Hepatocyte (in vitro differentiated cells): ENCODE measurements around the gene UGT1A4. TPM values are rescaled to one million over a fixed set of nuclear protein-coding genes. Genes with fewer than 3 reads are reported as not detected.

Experiments used
- DNase-seq: peaks from one replicate; pipeline ENCODE4 v3.0.0-alpha.2; 2016; ENCODE audit warnings: low spot score
- H2AFZ ChIP-seq: fragments of 200-600 bp; sonication (generic); 2 replicates; pipeline ENCODE4 v1.6.0; 2016; ENCODE audit warnings: antibody characterized with exemption, mild to moderate bottlenecking
- H3K27ac ChIP-seq: fragments of 200-600 bp; sonication (generic); 2 replicates; pipeline ENCODE4 v1.5.1; 2016; ENCODE audit warnings: mild to moderate bottlenecking
- H3K27me3 ChIP-seq: fragments of 200-600 bp; sonication (generic); 2 replicates; pipeline ENCODE4 v1.6.1; 2016
- H3K36me3 ChIP-seq: fragments of 200-600 bp; sonication (generic); replicated peaks from 2 replicates; pipeline ENCODE4 v1.5.1; 2016; ENCODE audit warnings: low read depth; ENCODE audit not compliant: insufficient read depth
- H3K4me1 ChIP-seq: fragments of 200-600 bp; sonication (generic); 2 replicates; pipeline ENCODE4 v1.5.1; 2016; ENCODE audit warnings: mild to moderate bottlenecking, moderate library complexity; ENCODE audit not compliant: insufficient read depth
- H3K4me2 ChIP-seq: fragments of 200-600 bp; sonication (generic); 2 replicates; pipeline ENCODE4 v1.6.0; 2016
- H3K4me3 ChIP-seq: fragments of 200-600 bp; sonication (generic); 2 replicates; pipeline ENCODE4 v1.5.1; 2016; ENCODE audit warnings: mild to moderate bottlenecking
- H3K79me2 ChIP-seq: fragments of 200-600 bp; sonication (generic); 2 replicates; pipeline ENCODE4 v1.6.0; 2017; ENCODE audit warnings: mild to moderate bottlenecking
- H3K9me2 ChIP-seq: fragments of 200-600 bp; sonication (generic); replicated peaks from 2 replicates; pipeline ENCODE4 v1.6.0; 2017; ENCODE audit warnings: mild to moderate bottlenecking; ENCODE audit not compliant: insufficient read depth
- H3K9me3 ChIP-seq: fragments of 200-600 bp; sonication (generic); 2 replicates; pipeline ENCODE4 v1.5.1; 2016; ENCODE audit warnings: low read depth, mild to moderate bottlenecking
- H4K20me1 ChIP-seq: fragments of 200-600 bp; sonication (generic); 2 replicates; pipeline ENCODE4 v1.6.0; 2016; ENCODE audit warnings: mild to moderate bottlenecking; ENCODE audit not compliant: insufficient read depth, poor library complexity, severe bottlenecking
- EZH2 ChIP-seq: fragments of 200-600 bp; sonication (generic); IDR thresholded peaks from 2 replicates; pipeline ENCODE4 v1.6.1; 2016; ENCODE audit warnings: antibody characterized with exemption, mild to moderate bottlenecking, borderline replicate concordance
- EZH2phosphoT487 ChIP-seq: fragments of 200-600 bp; sonication (generic); IDR thresholded peaks from one replicate; pipeline ENCODE4 v1.6.1; 2018; ENCODE audit warnings: antibody characterized with exemption, mild to moderate bottlenecking, low read depth, moderate library complexity; ENCODE audit not compliant: unreplicated experiment, severe bottlenecking
- WGBS: methylation state at CpG from one replicate; pipeline ENCODE4 v1.1.6; 2016; ENCODE audit warnings: low lambda C conversion rate; ENCODE audit errors: missing lambda C conversion rate; 5-methylcytosine and 5-hydroxymethylcytosine counted together
- polyA plus RNA-seq: library from polyadenylated mRNA; unstranded; fragments of >200 nt; fragmentation: Nextera tagmentation; extraction: Ambion mirVana; gene quantifications from 2 replicates; pipeline ENCODE4 v1.2.1, GENCODE V29; 2016
- total RNA-seq: library from RNA; depleted of rRNA; stranded (reverse); fragments of >200 nt; gene quantifications from 2 replicates; pipeline ENCODE4 v1.2.3, GENCODE V29; 2014
- TF ChIP-seq, protein P1 (sequence below): fragments of 200-600 bp; sonication (generic); IDR thresholded peaks from 2 replicates; pipeline ENCODE4 v1.5.1; 2016; ENCODE audit warnings: antibody characterized with exemption, mild to moderate bottlenecking; ENCODE audit not compliant: poor library complexity

Gene UGT1A4
- total and polyA plus RNA-seq, 2 experiments from 2014 or later: not detected

DNA sequence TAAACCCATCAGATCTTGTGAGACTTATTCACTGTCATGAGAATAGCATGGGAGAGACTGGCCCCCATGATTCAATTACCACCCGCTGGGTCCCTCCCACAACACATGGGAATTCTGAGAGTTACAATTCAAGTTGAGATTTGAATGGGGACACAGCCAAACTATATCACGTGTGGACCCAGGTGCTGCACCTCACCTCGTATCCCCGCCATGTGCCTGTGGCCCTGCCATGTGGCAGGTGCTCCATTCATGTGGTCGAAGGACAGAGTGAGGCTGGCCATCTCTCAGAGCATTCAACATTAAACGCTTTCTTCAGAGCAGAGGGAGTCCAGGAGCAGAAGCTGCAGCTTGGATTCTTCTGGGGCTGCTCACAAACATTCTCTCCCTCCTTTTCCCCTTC is 91.8 kb downstream of the UGT1A4 start:
- WGBS: 93% methylated on average over 6 of the region's 6 CpGs
- no peaks in the 10 kb centered on the region for H3K4me1 ChIP-seq
- no peaks in the 10 kb centered on the region for H4K20me1 ChIP-seq
- H3K9me2 ChIP-seq: no peaks in the 10 kb centered on the region
- no peaks in the 10 kb centered on the region for H3K9me3 ChIP-seq
- H3K4me2 ChIP-seq: no peak overlapping the region
- H2AFZ ChIP-seq: no peak overlapping the region
- no peaks in the 10 kb centered on the region for H3K27me3 ChIP-seq
- H3K79me2 ChIP-seq: no peaks in the 10 kb centered on the region
- H3K4me3 ChIP-seq: no peak overlapping the region
- TF ChIP-seq EZH2phosphoT487: no peak
- TF ChIP-seq EZH2: no peak
- TF ChIP-seq, protein P1, sequence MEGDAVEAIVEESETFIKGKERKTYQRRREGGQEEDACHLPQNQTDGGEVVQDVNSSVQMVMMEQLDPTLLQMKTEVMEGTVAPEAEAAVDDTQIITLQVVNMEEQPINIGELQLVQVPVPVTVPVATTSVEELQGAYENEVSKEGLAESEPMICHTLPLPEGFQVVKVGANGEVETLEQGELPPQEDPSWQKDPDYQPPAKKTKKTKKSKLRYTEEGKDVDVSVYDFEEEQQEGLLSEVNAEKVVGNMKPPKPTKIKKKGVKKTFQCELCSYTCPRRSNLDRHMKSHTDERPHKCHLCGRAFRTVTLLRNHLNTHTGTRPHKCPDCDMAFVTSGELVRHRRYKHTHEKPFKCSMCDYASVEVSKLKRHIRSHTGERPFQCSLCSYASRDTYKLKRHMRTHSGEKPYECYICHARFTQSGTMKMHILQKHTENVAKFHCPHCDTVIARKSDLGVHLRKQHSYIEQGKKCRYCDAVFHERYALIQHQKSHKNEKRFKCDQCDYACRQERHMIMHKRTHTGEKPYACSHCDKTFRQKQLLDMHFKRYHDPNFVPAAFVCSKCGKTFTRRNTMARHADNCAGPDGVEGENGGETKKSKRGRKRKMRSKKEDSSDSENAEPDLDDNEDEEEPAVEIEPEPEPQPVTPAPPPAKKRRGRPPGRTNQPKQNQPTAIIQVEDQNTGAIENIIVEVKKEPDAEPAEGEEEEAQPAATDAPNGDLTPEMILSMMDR: no peak
- no peak for DNase-seq
- H3K36me3 ChIP-seq: no peaks in the 10 kb centered on the region
- no peak overlapping the region for H3K27ac ChIP-seq

DNA sequence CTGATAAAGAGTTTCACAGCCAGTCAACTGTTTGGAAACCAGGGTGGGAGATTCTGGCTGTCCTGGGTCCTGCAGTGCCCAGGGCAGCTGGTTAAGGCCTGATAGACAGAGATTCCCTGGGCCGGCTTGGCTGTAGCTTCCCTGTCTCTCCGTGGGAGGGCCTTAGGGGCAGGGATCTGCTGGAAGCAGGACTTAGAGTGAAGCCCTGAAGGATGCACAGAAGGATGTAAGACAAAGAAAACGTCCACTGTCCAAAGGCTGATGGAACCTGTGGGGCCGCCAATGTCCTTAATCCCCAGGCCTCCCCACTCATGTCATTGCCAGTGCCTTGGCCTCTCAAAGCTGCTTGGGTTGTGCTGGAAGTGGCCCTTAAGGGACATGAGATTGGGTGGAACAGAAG is 92.6 kb downstream of the UGT1A4 start:
- Histone ChIP-seq H3K4me2 (no peak overlapping the region), H3K9me2 (no peaks in the 10 kb centered on the region), H3K36me3 (no peaks in the 10 kb centered on the region), H3K4me3 (no peak overlapping the region), H2AFZ (no peak overlapping the region), H3K9me3 (no peaks in the 10 kb centered on the region), H3K27ac (no peak overlapping the region), H3K27me3 (no peaks in the 10 kb centered on the region), H3K79me2 (no peaks in the 10 kb centered on the region), H3K4me1 (no peaks in the 10 kb centered on the region), H4K20me1 (no peaks in the 10 kb centered on the region)
- 78% methylated on average over 4 of the region's 4 CpGs for WGBS
- TF ChIP-seq, protein P1: no peak
- TF ChIP-seq EZH2phosphoT487 (no peak), EZH2 (no peak)
- DNase-seq: no peak

DNA sequence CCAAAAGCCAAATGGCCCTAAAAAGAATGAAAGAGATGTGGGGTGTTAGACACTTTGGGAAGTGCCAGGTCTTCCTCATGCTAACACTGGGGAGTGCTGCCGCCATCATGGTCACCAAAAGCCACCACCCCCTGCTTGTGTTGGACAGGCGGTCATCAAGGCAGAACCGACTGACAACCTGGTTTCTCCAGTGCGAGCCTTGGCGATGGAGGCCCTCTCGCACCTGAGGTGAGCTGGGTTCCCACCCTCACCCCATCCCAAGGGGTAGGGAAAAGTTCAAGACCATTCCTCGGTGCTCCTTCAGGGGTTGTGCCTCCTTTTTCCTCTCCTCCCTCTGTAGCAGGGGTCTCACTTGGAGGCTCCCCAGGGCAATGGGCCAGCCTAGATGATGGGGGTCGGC is 93.2 kb downstream of the UGT1A4 start:
- WGBS: 94% methylated on average over 8 of the region's 8 CpGs

More for the DNA sequence above, 93.2 kb downstream of the UGT1A4 start:
- H3K36me3 ChIP-seq: no peaks in the 10 kb centered on the region
- no peaks in the 10 kb centered on the region for H3K9me2 ChIP-seq
- H3K27ac ChIP-seq: no peak overlapping the region
- no peak overlapping the region for H3K4me3 ChIP-seq
- H3K4me2 ChIP-seq: no peak overlapping the region
- no peaks in the 10 kb centered on the region for H3K4me1 ChIP-seq
- H3K9me3 ChIP-seq: no peaks in the 10 kb centered on the region
- H3K79me2 ChIP-seq: no peaks in the 10 kb centered on the region
- TF ChIP-seq EZH2phosphoT487 (no peak), EZH2 (no peak)
- TF ChIP-seq, protein P1: no peak
- no peak for DNase-seq
- H3K27me3 ChIP-seq: no peaks in the 10 kb centered on the region
- no peaks in the 10 kb centered on the region for H4K20me1 ChIP-seq
- H2AFZ ChIP-seq: no peak overlapping the region
